ENCODE measurements around the gene TEC.

- TF ChIP-seq CTCF (IDR thresholded peaks at IDR 0.05) (no peak), EZH2phosphoT487 (IDR thresholded peaks at IDR 0.05) (no peak), EZH2 (IDR thresholded peaks at IDR 0.05) (no peak)
Observed at GRCh38 chr4:48299560-48299959, 29.9 kb upstream of the TEC start.

All from neural progenitor cell (in vitro differentiated cells).